GM21825 (cell line): ENCODE results near the gene ZNF587B.
"Not testable (repeated sequence)": the region's sequence is repeated elsewhere in the genome, so short reads cannot be mapped to it uniquely, and the experiment has no call there.

ENCODE experiments used
- ATAC-seq: cut with Tn5 transposase; IDR thresholded peaks from one replicate; pipeline ENCODE4 v1.9.1; 2021; ENCODE audit warnings: mild to moderate bottlenecking, moderate library complexity; ENCODE audit not compliant: unreplicated experiment

Gene ZNF587B

DNA sequence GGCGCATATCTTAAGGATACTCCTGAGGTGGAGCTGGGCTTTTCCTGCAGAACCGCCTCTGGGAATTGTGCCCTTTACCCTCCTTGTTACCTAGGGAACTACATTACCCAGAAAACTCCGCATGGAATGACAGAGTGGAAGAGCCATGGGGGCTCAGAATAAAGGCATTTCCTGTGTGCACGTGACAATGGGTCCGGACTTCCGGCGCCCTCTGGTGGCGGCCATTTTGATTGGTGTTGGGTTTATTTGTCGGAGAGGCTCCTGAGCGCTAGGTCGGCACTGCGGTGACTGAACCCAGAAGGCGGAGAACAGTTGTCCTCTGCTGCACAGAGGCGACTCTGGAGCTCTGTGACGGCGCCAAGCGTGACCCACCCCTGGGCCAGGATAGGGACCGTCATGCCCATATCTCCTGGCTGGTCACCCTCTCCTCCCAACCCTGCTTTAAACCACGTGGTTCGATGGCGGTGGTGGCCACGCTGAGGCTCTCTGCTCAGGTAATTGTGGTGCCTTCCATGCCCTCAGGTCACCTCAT, at the start of gene ZNF587B:
Gene ZNF587B, plus strand, starts transcription at position 229 of the 532 bp plus-strand sequence. Its CDS starts 230 bp downstream, at position 459.
- ATAC-seq: no peak

DNA sequence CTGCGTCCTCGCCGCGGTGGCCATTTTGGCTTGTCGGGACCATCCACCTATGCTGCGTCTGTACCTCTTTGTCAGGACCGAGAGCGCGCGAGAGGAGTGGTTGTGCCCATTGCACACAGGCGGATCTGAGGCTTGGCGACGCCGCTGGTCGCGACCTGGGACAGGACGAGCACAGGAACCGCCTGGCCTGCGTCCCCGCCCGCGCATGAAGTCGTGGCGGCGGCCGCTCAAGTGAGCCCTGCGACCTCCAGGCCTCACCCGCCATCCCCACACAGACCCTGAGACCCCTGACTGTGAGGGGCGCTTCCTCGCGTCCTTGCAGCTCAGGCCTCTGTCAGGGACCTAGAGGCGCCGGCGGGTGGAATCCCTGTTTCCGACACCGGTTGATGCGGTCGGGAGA, 43.8 kb upstream of the ZNF587B start:
- ATAC-seq: no peak

- ATAC-seq: no peak
Observed at GRCh38 chr19:57786906-57787305, 43.2 kb upstream of the ZNF587B start.

GRCh38 chr19:57788114-57788692, 41.9 kb upstream of the ZNF587B start:
- no peak for ATAC-seq

DNA sequence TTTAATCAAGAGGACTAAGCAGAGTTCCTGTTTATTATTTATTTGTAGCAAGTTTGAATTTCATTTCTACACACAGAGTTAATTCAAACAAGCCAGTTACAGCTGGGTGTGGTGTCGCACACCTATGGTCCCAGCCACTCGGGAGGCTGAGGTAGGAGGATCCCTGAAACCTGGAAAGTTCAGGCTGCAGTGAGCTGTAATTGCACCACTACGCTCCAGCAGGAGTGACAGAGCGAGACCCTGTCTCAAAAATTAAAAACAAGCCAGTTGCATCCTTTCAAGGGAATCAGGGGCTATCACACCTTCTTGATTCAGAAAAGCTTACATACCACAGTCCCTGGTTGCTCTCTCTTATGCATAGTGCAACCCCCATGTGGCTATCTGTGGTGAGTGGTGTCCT, 40.8 kb upstream of the ZNF587B start:
- ATAC-seq: no peak

GRCh38 chr19:57796580-57796979, 33.5 kb upstream of the ZNF587B start:
- ATAC-seq: not testable (repeated sequence)

DNA sequence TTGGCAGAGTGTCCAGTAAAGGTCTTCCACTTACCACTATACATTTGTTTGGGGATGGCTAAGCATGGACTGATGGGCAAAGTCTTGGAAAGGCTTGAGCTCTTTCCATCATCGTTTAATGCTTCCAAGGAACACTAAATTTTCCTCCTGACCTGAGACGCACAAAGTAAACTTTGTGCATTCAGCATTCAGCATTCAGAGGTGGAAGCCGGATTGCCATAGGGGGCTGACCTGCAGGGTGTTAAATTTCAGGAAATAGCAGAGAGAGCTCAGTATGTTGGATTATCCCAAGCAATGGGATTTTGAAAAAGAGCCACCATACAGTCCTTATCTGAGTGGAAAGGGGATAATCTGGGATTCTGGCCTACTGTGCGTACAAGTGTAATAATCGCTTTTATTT, 29.4 kb upstream of the ZNF587B start:
- ATAC-seq: no peak

- peak; percentile 65 for ATAC-seq
Observed at GRCh38 chr19:57802269-57802668, 27.8 kb upstream of the ZNF587B start.

- ATAC-seq: no peak
Observed at GRCh38 chr19:57803265-57803593, 26.9 kb upstream of the ZNF587B start.

- no peak for ATAC-seq
Observed at GRCh38 chr19:57803594-57804325, 26.3 kb upstream of the ZNF587B start.

DNA sequence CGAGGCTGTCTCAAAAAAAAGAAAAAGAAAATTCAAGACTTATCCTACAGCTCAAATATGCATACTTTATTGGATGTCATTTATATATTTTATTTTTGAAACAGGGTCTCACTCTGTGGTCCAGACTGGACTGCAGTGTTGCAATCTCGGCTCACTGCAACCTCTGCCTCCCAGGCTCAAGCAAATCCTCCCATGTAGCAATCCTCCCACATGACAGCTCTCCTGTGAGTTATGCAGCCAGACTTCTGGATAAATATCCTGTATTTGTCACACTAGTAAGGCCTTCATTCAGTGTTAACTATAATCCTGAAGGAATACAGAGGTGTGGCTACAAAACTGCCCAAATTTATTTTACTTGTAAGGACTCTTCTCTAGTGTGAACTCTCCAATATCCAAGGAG, 22.6 kb upstream of the ZNF587B start:
- ATAC-seq: no peak

DNA sequence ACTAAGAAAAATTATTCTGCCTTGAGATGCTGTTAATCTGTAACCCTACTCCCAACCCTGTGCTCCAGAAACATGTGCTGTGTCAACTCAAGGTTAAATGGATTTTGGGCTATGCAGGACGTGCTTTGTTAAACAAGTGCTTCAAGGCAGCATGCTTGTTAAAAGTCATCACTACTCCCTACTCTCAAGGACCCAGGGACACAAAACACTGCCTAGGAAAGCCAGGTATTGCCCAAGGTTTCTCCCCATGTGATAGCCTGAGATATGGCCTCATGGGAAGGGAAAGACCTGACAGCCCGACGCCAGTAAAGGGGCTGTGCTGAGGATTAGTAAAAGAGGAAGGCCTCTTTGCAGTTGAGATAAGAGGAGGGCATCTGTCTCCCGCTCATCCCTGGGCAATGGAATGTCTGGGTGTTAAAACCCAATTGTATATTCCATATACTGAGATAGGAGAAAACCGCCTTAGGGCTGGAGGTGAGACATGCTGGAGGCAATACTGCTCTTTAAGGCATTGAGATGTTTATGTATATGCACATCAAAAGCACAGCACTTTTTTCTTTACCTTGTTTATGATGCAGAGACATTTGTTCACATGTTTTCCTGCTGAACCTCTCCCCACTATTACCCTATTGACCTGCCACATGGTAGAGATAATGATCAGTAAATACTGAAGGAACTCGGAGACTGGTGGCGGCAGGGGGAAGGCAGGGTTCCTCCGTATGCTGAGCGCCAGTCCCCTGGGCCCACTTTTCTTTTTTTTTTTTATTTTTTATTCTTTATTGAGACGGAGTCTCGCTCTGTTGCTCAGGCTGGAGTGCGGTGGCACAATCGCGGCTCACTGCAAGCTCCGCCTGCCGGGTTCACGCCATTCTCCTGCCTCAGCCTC, 19.4 kb upstream of the ZNF587B start:
- not testable (repeated sequence) for ATAC-seq

- ATAC-seq: no peak
Observed at GRCh38 chr19:57812226-57812625, 17.9 kb upstream of the ZNF587B start.

- ATAC-seq: not testable (repeated sequence)
Observed at GRCh38 chr19:57812975-57813820, 16.9 kb upstream of the ZNF587B start.

DNA sequence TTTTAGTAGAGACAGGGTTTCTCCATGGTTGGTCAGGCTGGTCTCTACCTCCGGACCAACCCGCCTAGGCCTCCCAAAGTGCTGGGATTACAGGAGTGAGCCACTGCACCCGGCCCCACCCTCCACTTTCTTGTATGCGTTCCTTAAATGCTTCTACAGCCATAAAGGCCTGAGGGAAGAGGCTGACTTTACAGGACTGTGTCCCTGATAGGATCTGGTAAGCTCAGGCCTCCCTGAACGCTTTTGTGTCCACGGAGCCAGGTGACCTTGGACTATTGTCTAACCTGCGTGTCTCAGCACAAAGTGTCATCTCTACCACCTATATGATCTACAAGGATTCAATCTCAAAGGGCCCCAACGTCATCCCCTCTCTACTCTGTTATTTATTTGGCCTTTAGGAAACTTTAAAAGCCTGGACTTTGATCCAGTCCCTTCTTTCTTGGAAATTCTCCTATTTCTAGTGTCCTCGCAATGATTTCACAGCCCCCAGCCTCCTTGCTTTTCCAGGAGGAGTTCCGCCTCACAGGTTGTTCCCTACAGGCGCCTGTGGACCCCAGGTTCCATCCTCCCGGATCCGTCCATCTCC, 16.1 kb upstream of the ZNF587B start:
- no peak for ATAC-seq

DNA sequence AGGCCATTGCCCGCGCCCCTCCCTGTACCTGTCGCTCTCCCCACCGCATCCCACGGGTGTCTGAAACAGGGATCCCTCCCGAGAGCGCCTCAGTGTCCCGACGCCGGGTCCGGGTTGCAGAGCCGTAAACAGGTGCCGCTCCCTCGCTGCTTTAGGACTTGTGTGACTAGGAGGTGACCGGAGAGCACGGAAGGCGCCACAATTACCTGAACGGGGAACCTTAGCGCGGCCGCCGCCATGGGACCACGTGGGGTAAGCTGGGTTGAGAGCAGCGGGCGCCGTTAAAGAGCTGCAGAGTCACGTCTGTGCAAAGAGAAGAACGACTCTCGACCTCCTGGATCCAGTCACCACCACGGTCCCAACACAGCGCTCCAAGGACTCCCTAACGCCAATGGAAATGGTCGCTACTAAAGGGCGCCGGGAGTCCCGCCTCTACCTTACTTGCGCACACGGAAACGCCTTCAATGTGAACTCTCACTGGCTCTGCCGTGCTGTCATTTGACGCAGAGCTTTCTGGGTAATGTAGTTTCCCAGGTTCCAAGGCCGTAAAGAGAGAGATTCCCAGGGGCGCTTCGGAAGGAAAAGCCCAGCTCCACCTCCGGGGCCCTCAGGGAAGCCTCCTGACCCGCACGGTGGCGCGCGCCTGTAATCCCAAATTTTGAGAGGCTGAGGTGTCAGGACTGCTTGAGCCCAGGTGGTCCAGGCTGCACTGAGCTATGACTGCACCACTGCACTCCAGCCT, 15.4 kb upstream of the ZNF587B start, which contains the start of gene ZNF552:
Gene ZNF552, minus strand, starts transcription at position 409 of the 742 bp plus-strand sequence. Its CDS starts 170 bp downstream, at position 239.
- ATAC-seq: peak; percentile 69

GRCh38 chr19:57815247-57816075, 14.6 kb upstream of the ZNF587B start:
- no peak for ATAC-seq

DNA sequence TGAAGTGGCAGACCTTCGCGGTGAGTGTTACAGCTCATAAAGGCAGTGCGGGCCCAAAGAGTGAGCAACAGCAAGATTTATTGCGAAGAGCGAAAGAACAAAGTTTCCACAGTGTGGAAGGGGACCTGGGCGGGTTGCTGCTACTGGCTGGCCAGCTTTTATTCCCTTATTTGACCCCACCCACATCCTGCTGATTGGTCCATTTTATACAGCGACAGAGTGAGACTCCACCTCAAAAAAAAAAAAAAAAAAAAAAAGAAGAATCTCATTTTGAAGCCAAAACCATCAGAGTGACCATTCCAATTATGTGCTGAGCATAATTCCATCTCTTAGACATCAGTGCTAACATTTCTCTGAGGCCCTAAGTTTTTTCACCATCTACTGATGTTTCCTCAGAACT, 13.4 kb upstream of the ZNF587B start:
- ATAC-seq: no peak

- ATAC-seq: no peak
Observed at GRCh38 chr19:57817976-57818375, 12.1 kb upstream of the ZNF587B start.
